GM23338 (cell line): ENCODE measurements around the gene CDH23. TPM values are rescaled to one million over a fixed set of nuclear protein-coding genes. Genes with fewer than 3 reads are reported as not detected.

Experiments used
- ATAC-seq: fragments of 200-7000 bp; cut with Tn5 transposase; 3 replicates; pipeline ENCODE4 v1.9.1; 2020
- DNase-seq: peaks from one replicate; pipeline ENCODE4 v3.0.0-alpha.2; 2015; ENCODE audit warnings: low spot score
- H2AFZ ChIP-seq: fragments of 200-600 bp; sonication (generic); 2 replicates; pipeline ENCODE4 v1.8.0; 2016; ENCODE audit warnings: antibody characterized with exemption, mild to moderate bottlenecking, moderate library complexity
- H3F3A ChIP-seq: fragments of 200-600 bp; sonication (generic); replicated peaks from 2 replicates; pipeline ENCODE4 v1.8.0; 2017; ENCODE audit warnings: antibody characterized with exemption, mixed run types, low read depth
- H3K27ac ChIP-seq: fragments of 200-600 bp; sonication (generic); 2 replicates; pipeline ENCODE4 v1.6.1; 2016; ENCODE audit warnings: low read depth
- H3K27me3 ChIP-seq: fragments of 200-600 bp; sonication (generic); 2 replicates; pipeline ENCODE4 v1.8.0; 2016; ENCODE audit warnings: mild to moderate bottlenecking, mixed run types, moderate library complexity; ENCODE audit not compliant: insufficient read depth
- H3K36me3 ChIP-seq: fragments of 200-600 bp; sonication (generic); 2 replicates; pipeline ENCODE4 v1.8.0; 2016; ENCODE audit warnings: mild to moderate bottlenecking; ENCODE audit not compliant: insufficient read depth
- H3K4me1 ChIP-seq: fragments of 200-600 bp; sonication (generic); 2 replicates; pipeline ENCODE4 v1.8.0; 2016; ENCODE audit warnings: mild to moderate bottlenecking, moderate library complexity; ENCODE audit not compliant: insufficient read depth
- H3K4me2 ChIP-seq: fragments of 200-600 bp; sonication (generic); 2 replicates; pipeline ENCODE4 v1.7.1; 2017; ENCODE audit warnings: mixed run types
- H3K4me3 ChIP-seq: fragments of 200-600 bp; sonication (generic); 2 replicates; pipeline ENCODE4 v1.6.1; 2016; ENCODE audit warnings: mixed run types
- H3K79me2 ChIP-seq: fragments of 200-600 bp; sonication (generic); replicated peaks from 2 replicates; pipeline ENCODE4 v1.8.0; 2017; ENCODE audit warnings: mild to moderate bottlenecking; ENCODE audit not compliant: insufficient read depth
- H3K9me2 ChIP-seq: fragments of 200-600 bp; sonication (generic); 2 replicates; pipeline ENCODE4 v1.8.0; 2017; ENCODE audit not compliant: insufficient read depth
- H4K20me1 ChIP-seq: fragments of 200-600 bp; sonication (generic); replicated peaks from 2 replicates; pipeline ENCODE4 v1.8.0; 2017; ENCODE audit warnings: mild to moderate bottlenecking; ENCODE audit not compliant: insufficient read depth
- H3K27ac Mint-ChIP-seq: 2 replicates; pipeline ENCODE4 v1.8.0; 2020; ENCODE audit warnings: inconsistent platforms, mild to moderate bottlenecking, moderate library complexity, mixed read lengths
- H3K27me3 Mint-ChIP-seq: 3 replicates; pipeline ENCODE4 v1.8.0; 2022; ENCODE audit warnings: low read depth, mild to moderate bottlenecking, moderate library complexity, mixed read lengths, inconsistent platforms; ENCODE audit not compliant: insufficient read depth, poor library complexity
- H3K36me3 Mint-ChIP-seq: 3 replicates; pipeline ENCODE4 v1.8.0; 2021; ENCODE audit warnings: low read depth, mild to moderate bottlenecking, inconsistent platforms, moderate library complexity, mixed read lengths
- H3K4me1 Mint-ChIP-seq: 3 replicates; pipeline ENCODE4 v1.8.0; 2020; ENCODE audit warnings: mild to moderate bottlenecking, inconsistent platforms, mixed read lengths
- H3K4me3 Mint-ChIP-seq: 3 replicates; pipeline ENCODE4 v1.8.0; 2021; ENCODE audit warnings: moderate library complexity, mild to moderate bottlenecking, inconsistent platforms, mixed read lengths
- H3K9me3 Mint-ChIP-seq: 3 replicates; pipeline ENCODE4 v1.8.0; 2020; ENCODE audit warnings: moderate library complexity, mild to moderate bottlenecking, inconsistent platforms, mixed read lengths
- CREB1 ChIP-seq: fragments of 250-450 bp; sonication (Bioruptor Pico); IDR thresholded peaks from 2 replicates; pipeline ENCODE4 v1.5.0; 2020; ENCODE audit warnings: low read depth, mild to moderate bottlenecking, moderate library complexity
- EZH2phosphoT487 ChIP-seq: fragments of 200-600 bp; sonication (generic); IDR thresholded peaks from one replicate; pipeline ENCODE4 v1.8.1; 2018; ENCODE audit warnings: antibody characterized with exemption; ENCODE audit not compliant: unreplicated experiment
- JUNB ChIP-seq: IDR thresholded peaks from one replicate; pipeline ENCODE4 v1.6.1; 2016; ENCODE audit warnings: antibody characterized with exemption; ENCODE audit not compliant: unreplicated experiment
- NANOG ChIP-seq: IDR thresholded peaks from 2 replicates; pipeline ENCODE4 v1.6.1; 2016; ENCODE audit warnings: antibody characterized with exemption, borderline replicate concordance
- POLR2AphosphoS5 ChIP-seq: IDR thresholded peaks from 2 replicates; pipeline ENCODE4 v1.6.1; 2016; ENCODE audit warnings: antibody characterized with exemption, low read depth
- STAT1 ChIP-seq: IDR thresholded peaks from one replicate; pipeline ENCODE4 v1.6.1; 2016; ENCODE audit warnings: antibody characterized with exemption; ENCODE audit not compliant: unreplicated experiment
- ZNF114 ChIP-seq: fragments of 250-450 bp; sonication (Bioruptor Pico); IDR thresholded peaks from 2 replicates; pipeline ENCODE4 v1.5.0; 2020; ENCODE audit warnings: mild to moderate bottlenecking, moderate library complexity
- polyA plus RNA-seq: library from polyadenylated mRNA; unstranded; fragments of >200 nt; fragmentation: Nextera tagmentation; extraction: Ambion mirVana; gene quantifications from 2 replicates; pipeline ENCODE4 v1.2.1, GENCODE V29; 2016
- total RNA-seq: library from RNA; depleted of rRNA; stranded (reverse); fragments of >200 nt; shearing (Covaris generic); gene quantifications from 2 replicates; pipeline ENCODE4 v1.2.3, GENCODE V29; 2014
- TF ChIP-seq, protein P1 (sequence below), 2 experiments: fragments of 200-600 bp in 1 of 2; sonication (generic) in 1 of 2; conservative IDR thresholded peaks; 2 replicates each; pipeline versions ENCODE4 v1.5.1 to v1.6.1; 2016 to 2017; ENCODE audit warnings: antibody characterized with exemption in 2 of 2, low read depth in 2 of 2, mild to moderate bottlenecking in 2 of 2, moderate library complexity in 1 of 2
- TF ChIP-seq, protein P2 (sequence below): IDR thresholded peaks from 2 replicates; pipeline ENCODE4 v1.6.1; 2016; ENCODE audit warnings: antibody characterized with exemption
- TF ChIP-seq, protein P3 (sequence below): fragments of 250-450 bp; sonication (Bioruptor Pico); IDR thresholded peaks from 2 replicates; pipeline ENCODE4 v1.5.0; 2020; ENCODE audit warnings: mild to moderate bottlenecking, moderate library complexity

The CDH23 gene
- total and polyA plus RNA-seq, 2 experiments from 2014 or later, result 0.95 to 4.3 TPM

DNA sequence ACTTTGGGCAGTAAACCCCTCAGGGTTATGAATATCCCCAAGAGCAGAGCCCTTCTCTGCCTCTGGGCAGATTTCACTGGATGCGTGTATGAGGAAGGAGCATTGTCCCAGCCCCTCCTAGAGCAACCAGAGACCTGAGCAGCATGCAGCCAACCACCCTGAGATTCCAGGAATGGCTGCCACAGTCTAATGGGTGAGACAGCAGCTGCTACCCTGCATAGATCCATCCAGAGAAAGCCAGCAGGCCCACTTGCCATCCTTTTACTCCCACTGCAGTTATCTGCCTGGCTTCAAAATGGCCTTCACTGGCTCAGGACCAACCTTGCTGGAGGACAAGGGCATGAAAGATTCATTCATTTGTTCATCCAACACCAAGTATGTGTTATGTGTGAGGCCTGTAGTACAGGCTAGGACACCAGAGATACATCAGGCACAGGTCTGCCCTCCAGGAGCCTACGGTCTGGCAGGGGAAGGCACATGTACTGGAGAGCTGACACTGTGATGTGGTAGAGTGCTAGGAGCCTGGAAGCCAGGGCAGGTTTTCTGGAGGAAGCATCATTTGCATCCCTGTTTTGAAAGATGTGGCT is 349.0 kb downstream of the CDH23 start:
- no peak overlapping the region for H3K27ac Mint-ChIP-seq

More for the DNA sequence above, 349.0 kb downstream of the CDH23 start:
- Histone ChIP-seq H3K9me2 (no peaks in the 10 kb centered on the region), H3K4me2 (no peak overlapping the region), H3K4me1 (0 out of 2 replicates have a peak, but pooled peaks cover 5% of the 10 kb centered on the region), H3K36me3 (no peaks in the 10 kb centered on the region), H4K20me1 (no peaks in the 10 kb centered on the region), H3K79me2 (no peaks in the 10 kb centered on the region), H2AFZ (no peak overlapping the region), H3K27me3 (no peaks in the 10 kb centered on the region), H3K4me3 (no peak overlapping the region), H3K27ac (no peak overlapping the region), H3F3A (no peaks in the 10 kb centered on the region)
- ATAC-seq (no peak), DNase-seq (no peak)
- no peaks in the 10 kb centered on the region for H3K9me3 Mint-ChIP-seq
- TF ChIP-seq ZNF114 (CRISPR knock-in tag) (no peak), JUNB (no peak), EZH2phosphoT487 (no peak), NANOG (no peak), STAT1 (no peak), POLR2AphosphoS5 (no peak), CREB1 (CRISPR knock-in tag) (no peak)
- TF ChIP-seq, protein P1, sequence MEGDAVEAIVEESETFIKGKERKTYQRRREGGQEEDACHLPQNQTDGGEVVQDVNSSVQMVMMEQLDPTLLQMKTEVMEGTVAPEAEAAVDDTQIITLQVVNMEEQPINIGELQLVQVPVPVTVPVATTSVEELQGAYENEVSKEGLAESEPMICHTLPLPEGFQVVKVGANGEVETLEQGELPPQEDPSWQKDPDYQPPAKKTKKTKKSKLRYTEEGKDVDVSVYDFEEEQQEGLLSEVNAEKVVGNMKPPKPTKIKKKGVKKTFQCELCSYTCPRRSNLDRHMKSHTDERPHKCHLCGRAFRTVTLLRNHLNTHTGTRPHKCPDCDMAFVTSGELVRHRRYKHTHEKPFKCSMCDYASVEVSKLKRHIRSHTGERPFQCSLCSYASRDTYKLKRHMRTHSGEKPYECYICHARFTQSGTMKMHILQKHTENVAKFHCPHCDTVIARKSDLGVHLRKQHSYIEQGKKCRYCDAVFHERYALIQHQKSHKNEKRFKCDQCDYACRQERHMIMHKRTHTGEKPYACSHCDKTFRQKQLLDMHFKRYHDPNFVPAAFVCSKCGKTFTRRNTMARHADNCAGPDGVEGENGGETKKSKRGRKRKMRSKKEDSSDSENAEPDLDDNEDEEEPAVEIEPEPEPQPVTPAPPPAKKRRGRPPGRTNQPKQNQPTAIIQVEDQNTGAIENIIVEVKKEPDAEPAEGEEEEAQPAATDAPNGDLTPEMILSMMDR (conservative IDR thresholded peaks at IDR 0.05; ENCODE audit: low read depth in 2 of 2), result no peak
- TF ChIP-seq, protein P2, sequence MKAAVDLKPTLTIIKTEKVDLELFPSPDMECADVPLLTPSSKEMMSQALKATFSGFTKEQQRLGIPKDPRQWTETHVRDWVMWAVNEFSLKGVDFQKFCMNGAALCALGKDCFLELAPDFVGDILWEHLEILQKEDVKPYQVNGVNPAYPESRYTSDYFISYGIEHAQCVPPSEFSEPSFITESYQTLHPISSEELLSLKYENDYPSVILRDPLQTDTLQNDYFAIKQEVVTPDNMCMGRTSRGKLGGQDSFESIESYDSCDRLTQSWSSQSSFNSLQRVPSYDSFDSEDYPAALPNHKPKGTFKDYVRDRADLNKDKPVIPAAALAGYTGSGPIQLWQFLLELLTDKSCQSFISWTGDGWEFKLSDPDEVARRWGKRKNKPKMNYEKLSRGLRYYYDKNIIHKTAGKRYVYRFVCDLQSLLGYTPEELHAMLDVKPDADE, result no peak
- TF ChIP-seq, protein P3, sequence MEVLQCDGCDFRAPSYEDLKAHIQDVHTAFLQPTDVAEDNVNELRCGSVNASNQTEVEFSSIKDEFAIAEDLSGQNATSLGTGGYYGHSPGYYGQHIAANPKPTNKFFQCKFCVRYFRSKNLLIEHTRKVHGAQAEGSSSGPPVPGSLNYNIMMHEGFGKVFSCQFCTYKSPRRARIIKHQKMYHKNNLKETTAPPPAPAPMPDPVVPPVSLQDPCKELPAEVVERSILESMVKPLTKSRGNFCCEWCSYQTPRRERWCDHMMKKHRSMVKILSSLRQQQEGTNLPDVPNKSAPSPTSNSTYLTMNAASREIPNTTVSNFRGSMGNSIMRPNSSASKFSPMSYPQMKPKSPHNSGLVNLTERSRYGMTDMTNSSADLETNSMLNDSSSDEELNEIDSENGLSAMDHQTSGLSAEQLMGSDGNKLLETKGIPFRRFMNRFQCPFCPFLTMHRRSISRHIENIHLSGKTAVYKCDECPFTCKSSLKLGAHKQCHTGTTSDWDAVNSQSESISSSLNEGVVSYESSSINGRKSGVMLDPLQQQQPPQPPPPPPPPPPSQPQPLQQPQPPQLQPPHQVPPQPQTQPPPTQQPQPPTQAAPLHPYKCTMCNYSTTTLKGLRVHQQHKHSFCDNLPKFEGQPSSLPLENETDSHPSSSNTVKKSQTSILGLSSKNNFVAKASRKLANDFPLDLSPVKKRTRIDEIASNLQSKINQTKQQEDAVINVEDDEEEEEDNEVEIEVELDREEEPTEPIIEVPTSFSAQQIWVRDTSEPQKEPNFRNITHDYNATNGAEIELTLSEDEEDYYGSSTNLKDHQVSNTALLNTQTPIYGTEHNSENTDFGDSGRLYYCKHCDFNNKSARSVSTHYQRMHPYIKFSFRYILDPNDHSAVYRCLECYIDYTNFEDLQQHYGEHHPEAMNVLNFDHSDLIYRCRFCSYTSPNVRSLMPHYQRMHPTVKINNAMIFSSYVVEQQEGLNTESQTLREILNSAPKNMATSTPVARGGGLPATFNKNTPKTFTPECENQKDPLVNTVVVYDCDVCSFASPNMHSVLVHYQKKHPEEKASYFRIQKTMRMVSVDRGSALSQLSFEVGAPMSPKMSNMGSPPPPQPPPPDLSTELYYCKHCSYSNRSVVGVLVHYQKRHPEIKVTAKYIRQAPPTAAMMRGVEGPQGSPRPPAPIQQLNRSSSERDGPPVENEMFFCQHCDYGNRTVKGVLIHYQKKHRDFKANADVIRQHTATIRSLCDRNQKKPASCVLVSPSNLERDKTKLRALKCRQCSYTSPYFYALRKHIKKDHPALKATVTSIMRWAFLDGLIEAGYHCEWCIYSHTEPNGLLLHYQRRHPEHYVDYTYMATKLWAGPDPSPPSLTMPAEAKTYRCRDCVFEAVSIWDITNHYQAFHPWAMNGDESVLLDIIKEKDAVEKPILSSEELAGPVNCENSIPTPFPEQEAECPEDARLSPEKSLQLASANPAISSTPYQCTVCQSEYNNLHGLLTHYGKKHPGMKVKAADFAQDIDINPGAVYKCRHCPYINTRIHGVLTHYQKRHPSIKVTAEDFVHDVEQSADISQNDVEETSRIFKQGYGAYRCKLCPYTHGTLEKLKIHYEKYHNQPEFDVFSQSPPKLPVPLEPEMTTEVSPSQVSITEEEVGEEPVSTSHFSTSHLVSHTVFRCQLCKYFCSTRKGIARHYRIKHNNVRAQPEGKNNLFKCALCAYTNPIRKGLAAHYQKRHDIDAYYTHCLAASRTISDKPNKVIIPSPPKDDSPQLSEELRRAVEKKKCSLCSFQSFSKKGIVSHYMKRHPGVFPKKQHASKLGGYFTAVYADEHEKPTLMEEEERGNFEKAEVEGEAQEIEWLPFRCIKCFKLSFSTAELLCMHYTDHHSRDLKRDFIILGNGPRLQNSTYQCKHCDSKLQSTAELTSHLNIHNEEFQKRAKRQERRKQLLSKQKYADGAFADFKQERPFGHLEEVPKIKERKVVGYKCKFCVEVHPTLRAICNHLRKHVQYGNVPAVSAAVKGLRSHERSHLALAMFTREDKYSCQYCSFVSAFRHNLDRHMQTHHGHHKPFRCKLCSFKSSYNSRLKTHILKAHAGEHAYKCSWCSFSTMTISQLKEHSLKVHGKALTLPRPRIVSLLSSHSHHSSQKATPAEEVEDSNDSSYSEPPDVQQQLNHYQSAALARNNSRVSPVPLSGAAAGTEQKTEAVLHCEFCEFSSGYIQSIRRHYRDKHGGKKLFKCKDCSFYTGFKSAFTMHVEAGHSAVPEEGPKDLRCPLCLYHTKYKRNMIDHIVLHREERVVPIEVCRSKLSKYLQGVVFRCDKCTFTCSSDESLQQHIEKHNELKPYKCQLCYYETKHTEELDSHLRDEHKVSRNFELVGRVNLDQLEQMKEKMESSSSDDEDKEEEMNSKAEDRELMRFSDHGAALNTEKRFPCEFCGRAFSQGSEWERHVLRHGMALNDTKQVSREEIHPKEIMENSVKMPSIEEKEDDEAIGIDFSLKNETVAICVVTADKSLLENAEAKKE, result no peak
- peaks cover 29% of the 10 kb centered on the region for H3K4me1 Mint-ChIP-seq
- H3K27me3 Mint-ChIP-seq, result peaks cover 9% of the 10 kb centered on the region
- no peak overlapping the region for H3K4me3 Mint-ChIP-seq
- no peaks in the 10 kb centered on the region; the same call in 2 of the 3 replicates for H3K36me3 Mint-ChIP-seq
